HL-60/S4 treated with phorbol 12-myristate 13-acetate at 8.2 ng/mL for 4 days and 3 days (cell line): Measurements from ENCODE around the gene ACRBP.
"Not testable (repeated sequence)": the region's sequence is repeated elsewhere in the genome, so short reads cannot be mapped to it uniquely, and the experiment has no call there.

ENCODE experiments used
- in situ Hi-C: fragments of 300-500 bp; cut with MboI; formaldehyde crosslinking; loops from 2 replicates; pipeline ENCODE4 v1.15.0; 2022; ENCODE audit warnings: low sequenced_read_pairs

Gene ACRBP

GRCh38 chr12:6618483-6619225 lies 28.6 kb downstream of the ACRBP start:
- in situ Hi-C loops = no loop called here

DNA sequence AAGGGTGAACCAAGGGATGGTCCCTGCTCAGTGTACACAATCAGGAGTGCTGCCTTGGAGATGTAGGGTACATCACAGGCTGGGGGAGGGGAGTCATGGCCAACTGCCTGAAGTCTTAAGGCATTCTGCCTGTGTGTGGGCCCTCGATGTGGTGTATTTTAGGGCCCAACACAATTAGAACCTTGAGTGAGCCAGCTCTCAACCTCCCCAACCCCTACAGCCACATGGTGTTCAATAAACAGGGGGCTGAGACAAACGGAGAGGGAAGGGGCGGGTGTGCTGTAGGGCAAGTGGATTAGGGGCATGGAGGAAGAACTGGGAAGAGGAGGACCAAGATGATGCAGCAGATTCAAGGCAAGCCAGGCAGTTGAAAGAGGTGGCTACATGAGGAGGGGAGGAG lies 31.4 kb downstream of the ACRBP start:
- in situ Hi-C loops = no loop called here

- in situ Hi-C loops = no loop called here
Observed at GRCh38 chr12:6614513-6615172, 32.6 kb downstream of the ACRBP start.

GRCh38 chr12:6613776-6614512 lies 33.3 kb downstream of the ACRBP start:
- in situ Hi-C loops = no loop called here

- in situ Hi-C loops = no loop called here
Observed at GRCh38 chr12:6613015-6613775, 34.0 kb downstream of the ACRBP start.

DNA sequence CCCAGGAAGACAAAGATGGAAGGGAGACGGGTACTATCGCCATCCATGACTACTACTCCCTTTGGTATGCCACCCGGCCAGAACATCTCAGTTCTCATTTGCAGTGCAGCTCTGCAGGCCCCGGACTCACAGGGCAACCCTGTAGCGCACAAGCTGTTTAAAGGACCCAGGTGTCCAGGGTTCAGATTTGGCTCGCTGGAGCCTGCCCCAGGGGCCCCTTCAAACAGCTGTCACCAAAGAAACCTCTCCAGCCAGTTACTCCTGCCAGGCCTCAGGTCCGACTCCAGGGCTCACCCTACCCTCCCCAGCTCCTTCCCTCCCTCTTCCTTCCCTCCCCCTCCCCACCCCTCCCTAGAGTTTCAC lies 34.6 kb downstream of the ACRBP start:
- in situ Hi-C loops = no loop called here

DNA sequence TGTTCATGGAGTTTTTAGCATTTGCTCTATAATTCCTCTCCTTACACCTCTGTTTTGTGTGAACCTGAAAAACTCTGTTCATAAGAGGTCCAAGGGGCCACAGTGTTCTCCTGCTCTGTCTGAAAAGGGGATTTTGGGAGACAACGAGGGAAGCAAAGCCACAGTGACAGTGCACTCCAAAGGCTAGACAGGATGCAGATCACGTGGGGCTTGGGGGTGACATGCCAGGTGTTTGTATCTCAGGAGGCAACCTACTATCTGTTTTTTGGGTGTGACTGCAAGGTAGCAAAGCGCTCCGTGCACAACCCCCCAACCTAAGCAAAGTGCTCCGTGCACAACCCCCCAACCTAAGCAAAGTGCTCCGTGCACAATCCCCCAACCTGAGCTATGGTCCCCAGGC lies 35.0 kb downstream of the ACRBP start:
- in situ Hi-C loops = no loop called here

DNA sequence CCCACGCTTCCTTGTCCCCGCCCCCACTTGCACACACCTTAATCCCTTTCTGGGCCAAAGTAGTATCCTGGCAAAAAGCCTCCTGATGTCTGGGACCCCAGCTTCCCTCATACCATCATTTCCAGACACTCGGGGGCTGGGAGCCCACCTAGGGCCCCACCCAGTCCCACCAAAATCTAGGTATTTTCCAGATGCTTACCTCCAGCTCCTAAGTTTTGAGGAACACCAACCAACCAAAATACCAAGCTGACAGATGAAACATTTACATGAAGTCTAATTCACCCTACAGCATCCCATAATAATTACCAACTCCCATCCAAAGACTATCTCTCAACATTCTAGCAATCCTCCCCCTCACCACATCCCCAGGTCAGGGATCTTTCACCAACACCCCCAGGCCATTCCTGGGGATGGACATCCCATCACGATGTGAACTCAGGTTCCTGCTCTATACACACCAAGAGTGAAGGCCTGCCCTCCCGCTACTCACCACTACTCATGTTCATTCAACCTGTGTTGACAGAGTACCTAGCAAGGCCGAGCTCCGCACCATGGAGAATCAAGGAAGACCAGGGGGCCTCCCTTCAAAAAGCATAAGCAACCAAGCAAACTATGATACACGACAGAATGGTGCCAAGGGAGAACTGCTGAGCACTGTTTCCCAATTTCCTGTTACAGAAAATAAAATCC lies 38.5 kb downstream of the ACRBP start:
- in situ Hi-C loops = no loop called here

- in situ Hi-C loops = no loop called here
Observed at GRCh38 chr12:6607751-6608591, 39.3 kb downstream of the ACRBP start.

- in situ Hi-C loops = no loop called here
Observed at GRCh38 chr12:6606331-6607131, 40.7 kb downstream of the ACRBP start.

DNA sequence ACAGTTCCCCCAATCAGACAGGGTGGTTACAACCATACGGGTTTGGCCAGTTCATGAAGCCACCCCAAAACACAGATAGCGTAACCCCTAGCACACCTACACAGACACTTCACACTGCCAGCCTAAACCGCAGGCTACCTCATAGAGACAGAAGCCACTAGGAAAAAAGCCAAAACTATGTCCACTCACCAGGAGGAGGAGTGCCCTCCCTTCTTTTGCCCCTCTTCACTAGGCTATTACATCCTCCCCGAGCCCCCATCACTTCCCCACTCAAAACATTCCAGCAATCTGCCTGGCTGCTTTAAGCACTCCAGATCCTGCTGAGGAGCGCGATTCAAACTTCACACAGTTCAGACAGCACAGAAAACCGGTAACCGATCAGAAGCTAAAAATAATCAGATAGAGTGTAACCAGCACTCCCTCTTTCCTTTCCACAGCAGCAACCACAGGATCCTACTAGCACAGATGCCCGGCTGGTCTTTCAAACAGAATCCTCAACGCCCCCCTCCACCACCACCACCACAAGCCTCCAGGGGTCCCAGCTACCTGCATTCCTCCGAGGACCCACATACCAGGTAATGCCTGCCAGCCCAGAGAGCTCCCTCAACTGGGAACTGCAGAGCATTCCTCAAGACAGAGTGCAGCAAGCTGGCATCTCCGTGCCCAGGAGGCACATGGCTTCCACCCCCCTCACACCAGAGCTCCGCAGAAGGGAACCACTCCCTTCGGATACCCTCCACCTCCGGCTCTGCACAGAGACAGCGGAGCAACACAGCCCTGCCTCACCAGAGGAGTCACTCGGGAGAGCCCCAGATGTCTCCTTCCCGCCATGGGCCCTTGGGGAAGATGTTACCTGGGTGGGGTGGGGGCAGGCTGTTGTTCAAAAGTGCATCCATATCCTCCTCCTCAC lies 41.6 kb downstream of the ACRBP start:
- in situ Hi-C loops = no loop called here

- in situ Hi-C loops = no loop called here
Observed at GRCh38 chr12:6604259-6605029, 42.8 kb downstream of the ACRBP start.

- in situ Hi-C loops = no loop called here
Observed at GRCh38 chr12:6603095-6603567, 44.1 kb downstream of the ACRBP start.

GRCh38 chr12:6602526-6602925 lies 44.7 kb downstream of the ACRBP start:
- in situ Hi-C loops = no loop called here

DNA sequence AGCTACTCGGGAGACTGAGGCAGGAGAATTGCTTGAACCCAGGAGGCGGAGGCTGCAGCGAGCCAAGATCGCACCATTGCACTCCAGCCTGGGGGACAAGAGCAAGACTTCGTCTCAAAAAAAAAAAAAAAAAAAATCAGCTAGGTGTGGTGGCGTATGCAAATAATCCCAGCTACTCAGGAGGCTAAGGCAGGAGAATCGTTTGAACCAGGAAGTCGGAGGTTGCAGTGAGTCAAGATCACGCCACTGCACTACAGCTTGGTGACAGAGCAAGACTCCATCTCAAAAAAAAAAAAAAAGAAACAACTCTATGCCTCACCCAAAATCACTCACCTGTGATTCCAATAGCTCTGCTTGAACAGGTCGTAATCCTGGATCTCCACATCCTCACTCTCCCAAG lies 51.6 kb downstream of the ACRBP start:
- in situ Hi-C loops = not testable (repeated sequence)

DNA sequence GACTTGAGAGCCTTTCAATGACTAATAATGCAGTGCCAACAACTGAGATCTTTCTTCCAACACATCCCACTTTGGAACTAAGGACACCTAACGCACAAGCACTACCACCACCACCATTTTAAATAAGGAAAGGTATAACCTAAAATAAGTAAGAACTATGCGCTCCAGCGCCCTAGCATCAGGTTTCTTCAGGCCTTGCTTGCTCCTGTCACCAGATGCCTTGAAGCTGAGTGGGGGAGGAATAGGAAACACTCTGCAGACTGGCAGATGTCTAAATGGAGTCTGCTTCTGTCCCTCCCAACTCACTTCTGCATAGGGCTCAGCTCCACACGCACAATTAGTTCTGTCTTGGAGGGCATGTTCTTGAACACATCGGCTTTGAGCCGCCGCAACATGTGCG lies 55.1 kb downstream of the ACRBP start:
- in situ Hi-C loops = no loop called here
